Measurements from ENCODE around the gene RB1. TPM values are rescaled to one million over a fixed set of nuclear protein-coding genes. Genes with fewer than 3 reads are reported as not detected.

Gene RB1
- total RNA-seq, 2 experiments from 2014 or later: 33.5 to 84.4 TPM

DNA sequence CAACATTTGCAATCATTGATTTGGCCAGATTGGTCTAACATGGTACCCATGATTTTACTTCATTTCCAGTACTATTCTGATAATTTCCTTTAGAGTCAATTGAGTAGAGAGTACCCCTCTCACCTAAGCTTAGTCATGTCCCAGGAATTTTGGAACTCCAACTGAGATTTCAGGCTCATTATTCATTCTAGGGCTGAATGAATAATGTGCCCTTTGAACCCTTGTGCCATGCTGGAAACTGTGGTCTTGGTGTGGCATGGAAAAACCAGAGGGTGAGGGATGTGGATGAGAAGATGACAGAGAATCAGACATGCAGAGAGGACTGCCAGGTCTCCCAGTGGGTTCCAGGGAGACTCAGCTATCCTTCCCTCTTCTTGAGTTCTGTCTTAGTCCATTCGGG is 40.4 kb upstream of the RB1 start:
- no peak overlapping the region for H3K4me2 ChIP-seq (ENCODE audit: low read length)
- intact Hi-C loops (cut with micrococcal nuclease; ENCODE audit: unreplicated experiment): no loop called here
- H3K27ac ChIP-seq (ENCODE audit: low read depth, low read length, poor library complexity, severe bottlenecking): no peak overlapping the region
- no peaks in the 10 kb centered on the region for H3K9me2 ChIP-seq (ENCODE audit: insufficient read depth, low read length)
- H3K9me3 ChIP-seq (ENCODE audit: low read length): no peaks in the 10 kb centered on the region
- H3K4me1 ChIP-seq (ENCODE audit: insufficient read depth, low read length, poor library complexity, severe bottlenecking): peaks cover 23% of the 10 kb centered on the region
- ChIA-PET POLR2A (interaction anchor here (0.5 to 1.1 kb wide), 2 partner anchors 40 to 48 kb away, joined by 3 to 5 read pairs; no protein-coding TSS in a partner anchor), CTCF (ENCODE audit: unreplicated experiment) (no interaction called here)
- H3K36me3 ChIP-seq (ENCODE audit: insufficient read depth, low read length): peaks cover 35% of the 10 kb centered on the region
- H4K20me1 ChIP-seq (ENCODE audit: insufficient read depth, low read length): no peaks in the 10 kb centered on the region
- no peaks in the 10 kb centered on the region for H3K79me2 ChIP-seq (ENCODE audit: insufficient read depth, low read depth, low read length)
- no peak overlapping the region for H2AFZ ChIP-seq (ENCODE audit: low read length)
- H3K4me3 ChIP-seq (ENCODE audit: low read depth, low read length, poor library complexity, severe bottlenecking): no peak overlapping the region
- TF ChIP-seq EZH2phosphoT487 (IDR thresholded peaks at IDR 0.05; ENCODE audit: borderline replicate concordance, low read depth, low read length): no peak
- no peak for DNase-seq (ENCODE audit: low spot score)
- no TSS peak for BruUV-seq (replicated peaks)

DNA sequence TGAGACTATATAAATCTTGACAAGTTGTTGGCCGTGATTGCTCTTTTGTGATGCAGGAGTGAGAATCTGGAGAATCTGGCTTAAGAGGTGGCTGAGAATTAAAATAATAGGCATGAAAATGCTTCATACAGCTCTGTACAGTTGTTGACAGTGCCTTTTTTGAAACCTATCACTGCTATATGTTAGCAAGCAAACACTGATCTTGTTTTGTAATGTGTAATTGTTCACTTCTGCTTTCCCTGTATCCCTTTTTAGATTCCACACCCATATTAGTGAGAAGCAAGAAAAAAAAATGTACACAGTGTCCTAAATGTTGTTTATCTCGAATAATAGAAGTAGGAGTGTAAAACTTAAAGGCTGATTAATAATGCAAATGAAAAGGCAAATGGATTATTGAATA is 39.5 kb upstream of the RB1 start:
- Histone ChIP-seq H3K4me2 (ENCODE audit: low read length) (0 out of 2 replicates have a peak overlapping the region, but pooled peaks have one; percentile 1), H3K36me3 (ENCODE audit: insufficient read depth, low read length) (peaks cover 26% of the 10 kb centered on the region), H3K79me2 (ENCODE audit: insufficient read depth, low read depth, low read length) (no peaks in the 10 kb centered on the region), H4K20me1 (ENCODE audit: insufficient read depth, low read length) (no peaks in the 10 kb centered on the region), H3K27ac (ENCODE audit: low read depth, low read length, poor library complexity, severe bottlenecking) (no peak overlapping the region), H3K9me2 (ENCODE audit: insufficient read depth, low read length) (no peaks in the 10 kb centered on the region), H3K9me3 (ENCODE audit: low read length) (no peaks in the 10 kb centered on the region), H3K4me1 (ENCODE audit: insufficient read depth, low read length, poor library complexity, severe bottlenecking) (peaks cover 23% of the 10 kb centered on the region), H3K4me3 (ENCODE audit: low read depth, low read length, poor library complexity, severe bottlenecking) (no peak overlapping the region), H2AFZ (ENCODE audit: low read length) (no peak overlapping the region)
- TF ChIP-seq, protein P1, sequence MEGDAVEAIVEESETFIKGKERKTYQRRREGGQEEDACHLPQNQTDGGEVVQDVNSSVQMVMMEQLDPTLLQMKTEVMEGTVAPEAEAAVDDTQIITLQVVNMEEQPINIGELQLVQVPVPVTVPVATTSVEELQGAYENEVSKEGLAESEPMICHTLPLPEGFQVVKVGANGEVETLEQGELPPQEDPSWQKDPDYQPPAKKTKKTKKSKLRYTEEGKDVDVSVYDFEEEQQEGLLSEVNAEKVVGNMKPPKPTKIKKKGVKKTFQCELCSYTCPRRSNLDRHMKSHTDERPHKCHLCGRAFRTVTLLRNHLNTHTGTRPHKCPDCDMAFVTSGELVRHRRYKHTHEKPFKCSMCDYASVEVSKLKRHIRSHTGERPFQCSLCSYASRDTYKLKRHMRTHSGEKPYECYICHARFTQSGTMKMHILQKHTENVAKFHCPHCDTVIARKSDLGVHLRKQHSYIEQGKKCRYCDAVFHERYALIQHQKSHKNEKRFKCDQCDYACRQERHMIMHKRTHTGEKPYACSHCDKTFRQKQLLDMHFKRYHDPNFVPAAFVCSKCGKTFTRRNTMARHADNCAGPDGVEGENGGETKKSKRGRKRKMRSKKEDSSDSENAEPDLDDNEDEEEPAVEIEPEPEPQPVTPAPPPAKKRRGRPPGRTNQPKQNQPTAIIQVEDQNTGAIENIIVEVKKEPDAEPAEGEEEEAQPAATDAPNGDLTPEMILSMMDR (conservative IDR thresholded peaks at IDR 0.05; ENCODE audit: low read length): no peak
- TF ChIP-seq EZH2phosphoT487 (IDR thresholded peaks at IDR 0.05; ENCODE audit: borderline replicate concordance, low read depth, low read length): no peak
- ChIA-PET POLR2A (interaction anchor here (0.6 kb wide), 2 partner anchors 26 to 318 kb away, joined by 3 read pairs; no protein-coding TSS in a partner anchor), CTCF (ENCODE audit: unreplicated experiment) (no interaction called here)
- DNase-seq (ENCODE audit: low spot score): no peak
- intact Hi-C loops (cut with micrococcal nuclease; ENCODE audit: unreplicated experiment): no loop called here
- BruUV-seq (replicated peaks): no TSS peak

DNA sequence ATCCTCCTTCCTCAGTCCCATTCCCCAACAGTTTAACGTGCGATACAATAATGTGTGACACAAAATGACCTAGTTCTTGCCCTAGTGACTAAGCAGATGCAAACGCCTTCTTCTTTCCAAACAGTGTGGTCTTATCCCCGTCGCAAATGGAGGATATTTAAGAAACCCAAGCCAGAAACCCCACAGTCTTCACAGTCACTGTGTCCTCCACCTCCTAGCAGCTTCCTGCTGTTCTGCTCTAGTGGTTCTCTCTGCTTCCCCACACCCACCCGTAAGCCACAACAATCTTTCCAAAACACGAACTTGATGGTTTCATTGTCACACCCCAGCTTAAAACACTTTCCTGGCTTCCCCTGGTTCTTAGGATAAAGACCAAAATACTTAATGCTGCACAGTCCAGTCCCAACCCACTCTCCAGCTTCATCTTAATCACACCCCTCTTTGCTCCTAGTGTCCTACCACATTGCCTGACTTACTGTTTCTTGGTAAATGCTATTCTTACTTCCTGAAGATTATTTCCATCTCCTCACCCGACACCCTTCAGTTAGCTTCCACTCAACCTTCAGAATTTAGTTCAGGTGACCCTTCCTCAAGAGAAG is 38.2 kb upstream of the RB1 start:
- Histone ChIP-seq H3K27ac (ENCODE audit: low read depth, low read length, poor library complexity, severe bottlenecking) (no peak overlapping the region), H4K20me1 (ENCODE audit: insufficient read depth, low read length) (no peaks in the 10 kb centered on the region), H3K4me1 (ENCODE audit: insufficient read depth, low read length, poor library complexity, severe bottlenecking) (peaks cover 23% of the 10 kb centered on the region), H3K9me2 (ENCODE audit: insufficient read depth, low read length) (no peaks in the 10 kb centered on the region), H3K9me3 (ENCODE audit: low read length) (no peaks in the 10 kb centered on the region), H3K4me2 (ENCODE audit: low read length) (peak overlapping the region; percentile 62), H2AFZ (ENCODE audit: low read length) (peak overlapping the region; percentile 36; the same call in 1 of the 2 replicates), H3K4me3 (ENCODE audit: low read depth, low read length, poor library complexity, severe bottlenecking) (peak overlapping the region; percentile 33), H3K79me2 (ENCODE audit: insufficient read depth, low read depth, low read length) (no peaks in the 10 kb centered on the region), H3K36me3 (ENCODE audit: insufficient read depth, low read length) (peaks cover 25% of the 10 kb centered on the region)
- ChIA-PET CTCF (ENCODE audit: unreplicated experiment) (interaction anchor here (0.6 kb wide), 1 partner anchor 503 kb away, joined by 3 read pairs; no protein-coding TSS in a partner anchor), POLR2A (interaction anchor here (0.6 to 1.6 kb wide), 4 partner anchors 10 to 26 kb away, joined by 3 read pairs; no protein-coding TSS in a partner anchor)
- TF ChIP-seq, protein P1 (conservative IDR thresholded peaks at IDR 0.05; ENCODE audit: low read length): no peak
- TF ChIP-seq EZH2phosphoT487 (IDR thresholded peaks at IDR 0.05; ENCODE audit: borderline replicate concordance, low read depth, low read length): no peak
- intact Hi-C loops (cut with micrococcal nuclease; ENCODE audit: unreplicated experiment): no loop called here
- peak; percentile 63 for DNase-seq (ENCODE audit: low spot score)
- no TSS peak for BruUV-seq (replicated peaks)

All from OCI-LY7 (cell line).